ENCODE measurements around the gene MSANTD1.

Gene MSANTD1

DNA sequence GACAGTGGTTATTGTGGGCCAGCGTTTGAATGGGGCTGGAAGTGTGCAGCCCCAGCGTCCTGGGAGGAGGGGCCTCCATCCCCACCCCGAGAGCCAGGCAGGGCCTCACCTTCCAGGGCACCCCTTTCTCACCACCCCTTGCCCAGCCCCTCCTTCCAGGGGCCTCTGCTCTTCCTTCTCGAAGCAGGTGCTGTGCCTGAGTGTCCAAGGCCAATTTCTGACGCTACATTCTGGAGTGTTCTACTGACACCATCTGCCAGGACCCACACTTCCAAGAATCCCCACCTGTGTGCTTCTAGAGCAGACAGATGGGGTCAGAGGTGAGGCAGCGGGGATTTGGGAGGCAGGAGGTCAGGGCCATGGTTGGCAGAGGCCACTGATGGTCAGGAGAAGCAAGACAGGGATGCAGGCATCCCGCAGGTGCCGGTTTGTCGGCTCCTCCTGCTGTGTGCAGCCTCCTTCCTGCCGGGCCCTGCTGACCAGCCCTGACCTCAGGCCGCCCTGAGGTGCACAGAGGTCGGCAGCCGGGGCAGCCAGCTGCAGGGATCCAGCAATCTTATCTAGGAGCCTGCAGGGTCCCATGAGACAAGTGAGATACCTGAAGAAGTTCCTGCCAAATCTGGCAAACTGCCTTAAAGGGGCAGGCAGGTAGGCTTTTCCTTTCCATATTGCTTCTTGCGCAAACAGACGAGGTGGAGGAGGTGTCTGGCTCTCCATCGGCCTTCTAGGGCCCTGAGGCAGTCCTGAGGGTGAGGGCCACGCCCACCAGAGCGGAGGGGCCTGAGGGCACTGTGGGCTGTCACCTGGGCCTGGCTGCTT is 18.8 kb downstream of the MSANTD1 start:
- DNase-seq: no peak

DNA sequence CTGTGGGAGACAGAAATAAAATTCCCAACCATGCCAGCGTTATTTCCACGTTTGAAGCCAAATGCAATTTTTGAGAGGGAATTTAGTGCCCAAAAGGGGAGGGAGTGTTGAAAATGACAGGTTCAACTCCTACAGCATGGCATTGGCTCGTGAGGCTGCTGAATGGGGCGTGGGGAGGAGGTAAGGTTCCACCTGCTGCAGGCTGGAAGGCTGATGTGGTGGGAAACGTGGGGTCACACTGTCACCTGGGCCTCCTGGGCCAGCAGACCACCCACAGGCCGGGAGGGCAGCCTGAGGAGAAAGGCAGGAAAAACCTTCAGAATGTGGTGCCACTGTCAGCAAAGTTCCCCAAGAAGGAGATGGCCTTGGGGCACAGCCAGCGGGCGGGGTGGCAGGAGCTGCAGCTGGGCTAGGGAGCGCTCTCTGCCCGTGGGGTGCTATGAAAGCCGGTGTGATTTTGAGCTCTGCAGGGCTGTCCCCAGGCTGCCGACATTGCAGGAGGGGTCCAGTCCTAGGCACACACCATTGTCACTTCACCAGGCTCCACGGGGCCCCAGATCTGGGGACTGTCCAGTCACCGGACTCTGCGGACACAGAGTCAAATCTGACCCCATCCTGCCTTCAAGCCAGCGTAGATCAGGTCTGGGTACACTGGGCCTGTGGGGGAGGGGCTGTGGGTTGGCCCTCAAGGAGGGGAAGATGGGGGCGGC is 19.6 kb downstream of the MSANTD1 start:
- DNase-seq: no peak

DNA sequence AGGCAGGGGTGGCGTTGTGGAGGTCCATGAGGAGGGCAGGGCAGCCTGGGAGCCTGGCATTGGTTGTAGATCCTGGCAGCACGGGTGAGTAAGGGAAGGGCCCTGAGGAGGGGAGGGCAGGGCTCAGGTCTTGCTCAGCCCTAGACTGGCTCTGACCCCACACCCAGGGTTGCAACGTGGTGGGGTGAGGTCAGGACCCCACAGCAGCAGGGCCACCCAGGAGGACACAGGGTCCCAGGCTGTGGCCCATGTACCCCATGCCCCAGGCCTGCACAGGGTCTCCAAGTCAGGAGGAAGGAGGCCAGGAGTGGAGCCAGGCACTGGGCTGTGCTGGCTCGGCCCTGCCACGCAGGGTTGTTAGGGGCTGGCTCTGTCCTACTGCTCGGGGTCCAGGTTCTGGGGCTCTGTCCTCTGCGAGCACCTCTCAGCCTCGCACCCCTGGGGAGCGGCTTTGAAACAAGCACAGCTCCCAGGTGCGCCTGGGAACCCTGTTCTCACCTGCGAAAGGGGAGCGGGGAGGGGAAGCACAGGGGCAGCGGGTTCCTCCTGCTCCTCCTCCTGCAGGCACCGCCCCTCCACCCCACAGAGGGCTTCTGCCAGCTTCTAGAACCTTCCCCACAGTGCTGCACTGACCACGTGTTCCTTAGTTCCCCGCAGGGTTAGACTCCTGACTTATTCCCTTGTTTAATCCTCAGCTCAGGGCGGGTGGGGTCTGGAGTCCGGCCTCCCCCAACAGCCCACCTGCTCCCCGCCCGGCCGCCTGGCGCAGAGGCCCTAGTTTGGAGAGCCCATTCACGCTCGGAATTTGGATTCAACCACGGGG is 20.4 kb downstream of the MSANTD1 start:
- DNase-seq: no peak

DNA sequence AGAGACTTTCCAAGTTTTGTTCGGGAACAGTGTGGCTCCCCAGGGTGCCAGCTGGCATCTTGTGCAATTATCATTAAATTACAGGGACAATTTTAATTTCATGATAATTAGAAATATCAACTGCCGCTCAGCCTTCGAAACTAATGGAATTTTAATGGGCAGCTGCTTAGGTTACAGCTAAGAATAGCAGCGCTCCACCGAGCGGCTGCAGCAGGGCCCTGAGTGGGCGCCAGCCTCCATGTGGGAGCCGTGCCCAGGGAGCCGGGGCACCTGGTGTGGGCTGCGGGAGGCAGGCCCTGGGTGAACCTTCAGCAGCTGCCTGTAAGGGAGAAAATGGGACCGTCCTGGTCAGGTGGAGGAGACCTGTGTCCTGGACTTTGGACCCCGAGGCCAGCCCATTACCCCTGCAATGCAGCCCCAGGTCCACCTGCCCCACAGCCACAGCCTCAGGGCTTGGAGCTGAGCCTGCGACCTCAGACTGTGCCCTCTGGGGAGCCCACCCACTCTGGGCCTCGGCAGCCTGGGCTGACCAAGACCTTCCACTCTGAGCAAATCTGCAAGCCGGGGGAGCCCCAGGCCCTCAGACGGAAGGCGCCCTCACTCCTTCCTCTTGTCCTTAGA is 21.1 kb downstream of the MSANTD1 start:
- no peak for DNase-seq

DNA sequence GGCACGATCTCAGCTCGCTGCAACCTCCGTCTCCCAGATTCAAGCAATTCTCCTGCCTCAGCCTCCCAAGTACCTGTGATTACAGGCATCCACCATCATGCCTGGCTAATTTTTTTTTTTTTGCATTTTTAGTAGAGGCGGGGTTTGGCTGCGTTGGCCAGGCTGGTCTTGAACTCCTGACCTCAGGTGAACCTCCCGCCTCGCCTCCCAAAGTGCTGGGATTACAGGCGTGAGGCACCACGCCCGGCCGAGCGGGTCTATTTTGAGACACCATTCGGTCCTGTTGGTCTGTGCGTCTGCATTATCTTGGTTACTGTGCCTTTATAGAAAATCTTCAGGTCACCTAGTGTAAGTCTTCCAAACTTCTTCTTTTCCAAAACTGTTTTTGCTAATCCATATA is 22.2 kb downstream of the MSANTD1 start:
- no peak for DNase-seq

DNA sequence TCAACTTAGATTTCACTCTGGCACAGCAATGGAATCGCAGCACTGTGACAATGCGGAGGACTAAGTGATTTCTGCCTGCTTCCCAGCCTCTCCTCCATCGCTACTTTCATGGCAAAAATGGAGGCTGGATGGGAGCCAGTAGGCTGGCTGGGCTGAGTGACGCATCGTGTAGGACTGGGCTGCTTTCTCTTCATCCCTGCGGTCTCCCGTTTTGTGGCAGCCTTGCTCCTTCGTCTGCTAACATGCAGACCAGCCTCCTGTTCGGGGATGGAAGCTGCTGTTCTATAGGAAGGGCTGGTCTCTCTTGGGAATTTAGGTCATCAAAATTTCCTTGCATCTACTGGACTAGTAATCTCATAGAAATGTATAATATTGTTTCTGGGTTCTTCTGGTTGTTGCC is 28.0 kb downstream of the MSANTD1 start:
- no peak for DNase-seq

DNA sequence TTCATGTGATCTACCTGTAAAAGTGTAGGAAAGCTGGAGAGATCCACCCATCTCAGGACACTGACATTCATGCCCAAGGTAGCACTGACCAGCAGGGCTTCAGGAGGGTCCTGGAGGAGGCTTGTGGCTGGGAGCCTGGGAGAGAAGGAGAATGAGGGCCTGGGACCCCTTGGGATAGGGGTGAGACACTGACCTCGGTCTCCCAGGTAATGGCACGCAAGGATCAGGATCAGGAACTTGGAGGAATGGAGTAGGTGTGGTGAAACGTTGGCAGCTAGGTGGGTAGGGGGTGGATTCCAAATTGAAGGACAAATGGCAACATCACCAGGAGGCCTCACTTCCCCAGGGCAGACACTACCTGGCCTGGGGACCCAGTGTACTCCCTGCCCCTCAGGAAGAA is 31.5 kb downstream of the MSANTD1 start:
- no peak for DNase-seq

DNA sequence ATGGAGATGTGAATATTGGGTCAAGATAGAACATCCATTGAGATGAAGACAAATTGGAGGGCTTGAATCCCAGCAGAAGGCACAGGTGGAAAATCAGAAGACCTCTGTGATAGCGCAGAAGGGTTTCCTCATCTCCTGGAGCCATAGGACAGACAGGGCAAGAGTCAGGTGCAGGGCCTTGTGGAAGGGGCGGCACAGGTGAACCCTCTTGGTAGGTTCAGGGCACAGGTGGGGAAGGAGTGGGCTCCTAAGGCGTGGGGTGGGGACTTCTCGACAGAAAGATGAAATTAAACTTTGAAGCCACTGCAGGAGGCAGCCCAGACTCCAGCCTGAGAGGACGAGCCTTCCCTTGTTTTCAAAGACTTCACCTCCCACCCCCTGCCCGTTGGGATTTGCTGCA is 34.5 kb downstream of the MSANTD1 start:
- DNase-seq: no peak

DNA sequence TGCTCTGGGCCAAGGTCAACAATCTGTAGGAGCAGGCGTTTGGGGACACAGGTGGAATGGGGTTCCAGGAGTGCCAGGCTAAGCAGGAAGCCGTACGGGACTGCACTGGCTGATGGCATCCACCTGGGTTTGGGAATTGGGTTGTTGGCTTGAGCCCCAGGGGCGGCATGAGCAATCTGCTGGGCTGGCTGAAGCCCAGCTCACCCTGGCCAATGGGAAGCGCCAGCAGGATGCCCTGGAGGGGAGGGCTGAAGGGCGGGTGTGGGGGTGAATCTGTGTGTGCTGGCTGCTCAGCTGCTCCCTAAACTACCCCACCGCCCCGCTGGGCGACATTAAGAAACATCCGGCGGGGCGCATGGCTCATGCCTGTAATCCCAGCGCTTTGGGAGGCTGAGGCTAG is 35.0 kb downstream of the MSANTD1 start:
- no peak for DNase-seq

DNA sequence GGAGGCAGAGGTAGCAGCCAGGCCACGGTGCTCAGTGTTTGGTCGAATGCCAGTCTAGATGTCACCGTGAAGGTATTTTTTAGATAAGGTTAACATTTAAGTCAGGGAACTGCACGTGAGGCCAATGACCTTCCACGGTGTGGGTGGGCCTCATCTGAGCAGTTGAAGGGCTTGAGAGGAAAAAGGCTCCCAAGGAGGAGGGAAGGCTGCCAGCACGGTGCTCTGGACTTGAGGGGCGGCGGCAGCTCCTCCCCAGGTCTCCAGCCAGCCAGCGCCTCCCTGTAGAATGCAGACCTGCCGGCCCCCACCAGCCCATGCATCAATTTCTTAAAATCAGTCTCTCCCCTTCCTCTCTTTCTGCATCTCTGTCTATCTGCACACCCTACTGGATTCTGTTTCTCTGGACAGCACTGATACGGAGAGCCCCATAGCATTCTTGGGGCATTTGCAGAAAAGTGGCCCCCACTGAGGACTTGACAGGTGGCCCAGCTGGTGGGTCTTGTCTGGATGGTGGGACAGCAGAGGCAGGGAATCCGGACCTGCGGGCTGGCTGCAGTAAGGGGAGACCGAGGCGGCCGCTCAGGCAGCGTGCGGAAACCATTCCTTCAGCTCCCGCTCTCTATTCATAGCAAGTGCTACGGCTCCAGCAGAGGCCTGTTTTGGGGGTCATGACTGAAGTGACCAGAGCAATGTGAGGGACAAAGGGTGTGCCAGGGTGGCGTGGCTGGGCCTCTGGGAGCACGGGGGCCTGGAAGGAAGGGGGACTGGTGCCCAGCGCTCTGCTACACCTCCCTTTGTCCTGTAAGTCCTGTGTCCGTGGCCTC is 36.0 kb downstream of the MSANTD1 start:
- DNase-seq: no peak

DNA sequence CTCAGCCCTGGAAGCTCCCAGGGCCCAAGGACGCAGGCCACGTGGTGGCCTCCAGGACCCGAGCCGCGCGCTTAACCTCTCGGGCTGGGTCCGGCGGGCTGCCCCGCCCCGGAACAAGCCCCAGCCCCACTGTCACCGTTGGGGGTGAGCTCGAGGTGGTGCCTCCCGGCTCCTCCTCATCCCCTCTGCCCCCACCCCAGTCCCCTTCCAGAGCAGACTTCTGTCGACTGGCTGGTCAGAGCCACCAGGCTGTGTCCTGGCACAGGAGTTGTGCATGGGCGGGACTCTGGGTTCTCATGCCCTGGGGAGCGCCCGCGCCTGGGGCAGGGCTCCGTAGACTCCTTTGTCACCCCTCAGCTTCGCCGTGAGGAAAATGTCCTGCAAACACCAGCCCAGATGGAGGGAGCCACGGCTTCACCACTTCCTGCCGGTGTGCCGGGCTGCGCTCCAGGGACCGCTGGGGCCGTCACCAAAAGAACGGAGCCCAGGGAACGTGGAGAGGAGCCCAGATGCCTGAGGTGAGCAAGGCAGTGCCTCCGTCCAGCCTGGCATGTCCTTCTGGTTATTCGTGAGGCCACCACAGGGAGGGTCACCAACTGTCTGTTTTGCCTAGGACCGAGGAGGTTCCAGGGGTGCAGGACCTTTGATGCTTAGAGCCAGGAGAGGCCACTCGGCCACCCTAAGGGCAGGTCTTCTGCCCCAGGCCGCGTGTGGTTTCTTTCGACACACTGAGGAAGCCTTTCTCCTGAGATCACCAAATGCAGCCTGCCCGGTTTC is 36.8 kb downstream of the MSANTD1 start:
- no peak for DNase-seq

DNA sequence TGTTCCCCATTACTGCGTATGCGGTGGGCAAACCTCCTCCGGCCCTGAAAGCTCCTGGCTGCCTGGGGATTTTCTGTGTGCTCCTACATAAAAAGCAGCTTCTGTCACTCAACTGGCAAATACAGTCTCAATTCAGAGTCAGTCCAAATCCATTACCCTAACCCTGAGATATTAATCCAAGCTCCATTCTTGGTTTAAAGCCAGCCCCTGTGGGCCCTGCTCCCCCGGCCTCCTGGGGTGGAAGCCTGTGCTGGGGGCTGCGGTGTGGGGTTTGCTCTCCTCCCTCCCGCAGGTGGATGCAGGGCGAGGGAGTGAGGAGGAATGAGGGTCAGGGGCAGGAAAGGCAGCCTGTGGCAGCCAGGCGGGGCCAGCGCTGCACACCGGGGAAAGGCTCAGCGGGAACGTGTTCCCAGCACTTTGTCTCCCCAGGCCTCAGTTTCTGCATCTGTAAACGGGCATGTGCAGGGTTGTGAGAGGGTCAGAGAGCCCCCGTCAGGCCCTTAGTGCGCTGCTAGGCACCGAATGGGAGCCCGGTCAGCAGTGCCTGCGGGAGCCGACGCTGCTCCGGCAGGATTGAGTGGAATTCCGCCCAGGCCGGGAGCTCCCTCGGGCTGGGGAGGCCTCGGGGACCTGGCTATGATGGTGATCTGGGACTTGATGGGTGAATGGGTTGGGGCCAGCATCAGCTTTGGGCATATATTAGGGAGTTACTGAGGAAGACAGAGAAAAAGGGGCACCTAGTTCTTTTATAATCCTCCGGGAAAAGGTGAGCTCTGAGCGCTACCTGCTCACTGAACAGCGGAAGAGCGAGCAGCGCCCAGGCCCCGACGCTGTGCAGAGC is 37.6 kb downstream of the MSANTD1 start:
- DNase-seq: no peak

DNA sequence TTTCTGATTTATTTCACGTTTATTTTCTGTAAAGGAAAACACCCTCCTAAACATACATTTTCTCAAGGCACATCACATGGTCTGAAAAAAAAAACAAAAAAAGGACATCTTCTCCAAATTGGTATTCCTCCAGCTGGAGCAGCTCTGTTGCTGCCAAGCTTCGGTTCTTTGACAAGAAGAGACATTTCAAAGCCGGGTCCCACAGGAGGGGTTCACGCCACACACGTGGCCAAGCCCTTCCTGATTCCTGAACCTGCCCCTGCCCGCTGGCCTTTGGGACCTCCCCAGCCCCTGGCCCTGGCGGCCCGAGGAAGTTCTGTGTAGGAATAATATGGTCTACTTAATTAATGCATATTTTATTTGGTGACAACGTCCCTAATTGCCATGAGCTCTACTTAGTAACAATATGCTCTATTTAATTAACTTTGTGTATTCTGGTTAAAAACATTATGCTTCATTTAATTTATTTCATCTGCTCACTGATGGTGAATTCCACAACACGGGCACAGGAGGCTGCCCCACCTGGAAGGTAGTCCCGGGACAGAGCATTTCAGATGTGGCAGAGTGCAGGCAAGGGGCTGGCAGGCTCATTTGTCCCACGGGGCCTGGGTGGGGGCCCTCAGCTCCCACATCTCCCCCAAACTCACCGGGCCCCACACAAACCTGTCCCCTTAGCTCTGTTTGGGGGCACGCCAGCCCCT is 38.5 kb downstream of the MSANTD1 start:
- no peak for DNase-seq

DNA sequence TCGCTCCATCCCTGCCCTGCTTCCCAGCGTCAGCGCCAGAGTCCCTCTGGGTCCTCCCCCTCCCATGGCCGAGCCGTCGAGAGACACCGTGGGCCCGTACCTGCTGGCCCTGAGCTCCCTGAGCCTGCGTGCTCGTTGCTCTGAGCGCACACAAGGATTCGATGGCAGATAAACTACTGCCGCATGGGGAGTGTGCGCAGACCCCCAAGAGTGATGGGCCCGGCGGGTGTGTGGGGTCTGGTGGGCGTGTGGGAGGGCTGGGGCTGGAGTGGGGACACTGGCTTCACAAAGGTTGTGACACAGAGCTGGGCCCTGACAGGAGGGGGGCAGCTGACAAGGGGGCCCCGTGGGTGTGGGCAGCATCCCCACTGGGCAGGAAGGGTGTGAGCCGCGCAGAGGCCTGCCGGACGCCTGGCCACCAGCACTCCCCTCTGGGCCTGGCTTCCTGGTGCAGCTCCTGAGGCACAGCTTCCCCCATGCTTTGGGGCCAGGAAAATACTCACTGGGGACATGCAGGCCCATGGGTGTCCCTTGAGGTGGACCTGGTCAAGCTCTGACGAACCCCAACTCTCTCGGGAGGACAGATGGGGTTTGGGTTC is 39.1 kb downstream of the MSANTD1 start:
- DNase-seq: no peak

DNA sequence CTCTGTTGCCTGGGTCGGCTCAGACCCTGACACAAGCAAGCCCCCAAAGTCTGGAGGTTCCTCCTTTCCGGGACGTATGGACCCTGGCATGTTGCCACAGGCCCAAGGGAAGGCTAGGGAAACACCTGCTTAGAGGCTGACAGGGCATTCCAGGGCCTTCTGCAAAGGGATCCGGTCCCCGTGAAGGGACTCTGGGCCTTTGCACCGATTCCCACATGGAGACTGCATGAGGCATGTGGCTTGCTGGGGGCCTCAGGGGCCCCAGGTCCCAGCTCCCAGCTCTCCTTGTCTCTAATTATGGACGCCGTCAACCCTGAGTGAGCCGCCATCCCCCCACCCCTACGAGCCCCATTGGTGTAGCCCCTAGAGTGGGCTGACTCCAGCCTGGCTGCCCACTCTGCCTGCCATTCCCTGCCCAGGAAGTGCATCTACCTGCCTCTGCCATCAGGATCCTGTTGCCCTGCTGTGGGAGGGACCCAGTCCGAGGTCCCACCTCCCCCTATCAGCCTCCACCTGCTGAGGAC is 39.7 kb downstream of the MSANTD1 start:
- DNase-seq: no peak

DNA sequence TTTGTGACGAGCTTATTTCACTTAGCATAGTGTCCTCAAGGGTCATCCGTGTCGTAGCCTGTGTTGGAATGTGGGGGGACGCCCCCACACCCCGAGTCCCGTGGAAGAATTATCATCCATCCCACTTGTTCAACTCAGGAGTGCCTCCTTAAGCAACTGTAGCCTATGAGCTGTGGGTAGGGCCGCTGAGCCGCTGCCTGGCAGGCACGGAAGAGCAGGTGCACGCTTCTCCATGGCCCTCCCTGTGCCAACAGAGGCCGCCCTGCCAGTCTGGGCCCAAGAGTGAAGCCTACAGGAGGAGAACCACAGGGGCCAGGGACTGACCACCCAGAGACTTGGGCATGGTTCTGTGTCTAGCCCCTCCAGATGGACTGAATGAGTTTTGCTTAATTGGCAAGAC is 41.5 kb downstream of the MSANTD1 start:
- no peak for DNase-seq

DNA sequence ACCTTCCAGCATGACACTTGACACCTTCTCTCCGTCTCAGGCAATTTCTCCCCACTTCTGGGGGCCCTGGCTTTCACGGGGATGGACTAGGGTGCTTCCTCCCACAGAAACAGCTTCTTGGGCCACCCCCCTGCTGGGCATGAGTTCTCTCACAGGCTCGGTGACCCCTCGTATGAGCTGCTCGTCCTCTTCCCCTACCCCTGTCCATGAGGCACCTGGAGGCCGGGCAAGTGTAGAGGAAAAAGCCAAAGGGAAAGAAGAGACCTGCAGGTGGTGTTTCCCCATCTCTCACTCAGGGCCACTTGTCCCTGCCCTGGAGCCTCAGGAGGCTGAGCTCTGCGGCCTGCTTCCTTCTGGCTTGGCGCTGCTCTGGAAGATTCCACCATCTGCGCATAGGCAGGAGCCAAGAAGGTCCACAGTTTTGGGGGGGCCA is 41.9 kb downstream of the MSANTD1 start:
- peak in 1 of 2 experiments; percentile 14 for DNase-seq

DNA sequence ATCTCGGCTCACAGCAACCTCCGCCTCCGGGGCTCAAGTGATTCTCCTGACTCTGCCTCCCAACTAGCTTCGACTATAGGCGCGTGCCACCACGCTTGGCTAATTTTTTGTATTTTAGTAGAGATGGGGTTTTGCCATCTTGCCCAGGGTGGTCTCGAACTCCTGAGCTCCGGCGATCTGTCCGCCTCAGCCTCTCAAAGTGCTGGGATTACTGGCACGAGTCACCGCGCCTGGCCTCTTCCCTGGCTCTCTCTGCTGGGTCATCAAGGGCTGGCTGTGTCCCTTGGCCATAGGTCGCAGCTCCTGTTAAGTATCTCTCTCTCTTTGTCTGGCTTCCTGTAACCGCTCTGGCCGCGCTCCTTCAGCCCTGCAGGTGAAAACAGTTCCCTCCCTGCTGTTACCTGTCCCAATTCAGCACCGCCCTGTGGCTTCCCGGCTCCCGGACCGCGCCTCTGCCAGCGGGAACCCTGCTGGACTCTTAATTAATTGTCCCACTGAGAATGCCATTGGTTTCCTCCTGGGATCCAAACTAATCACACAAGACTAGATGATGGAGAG is 42.5 kb downstream of the MSANTD1 start:
- DNase-seq: peak in 1 of 2 experiments; percentile 18

Measured in activated T-cell treated with anti-CD3 and anti-CD28 coated beads, Interleukin-2, amount 50 U/mL, for 48 hours (primary cell).